OCI-LY7 (cell line): ENCODE results near the gene FZD1. TPM values are rescaled to one million over a fixed set of nuclear protein-coding genes. Genes with fewer than 3 reads are reported as not detected.

ENCODE experiments used
- BruUV-seq: library from RNA; stranded (reverse); fragments of 400-500 nt; replicated peaks from 2 replicates; lab custom pipeline; 2021; lab: Mats Ljungman, UMichigan
- CTCF ChIA-PET: fragments of 300-600 bp; sonication (Branson Sonifier 250); formaldehyde crosslinking; loops from one replicate; lab custom pipeline; 2022; ENCODE audit warnings: antibody characterized with exemption; ENCODE audit not compliant: unreplicated experiment; lab: Charles Lee
- POLR2A ChIA-PET: fragments of 300-600 bp; sonication (Branson Sonifier 250); formaldehyde crosslinking; loops from one replicate; lab custom pipeline; 2022; ENCODE audit warnings: antibody characterized with exemption; lab: Charles Lee
- DNase-seq: peaks from one replicate; pipeline ENCODE4 v3.0.0-alpha.2; 2015; ENCODE audit warnings: low spot score
- H2AFZ ChIP-seq: fragments of 200-600 bp; sonication (generic), shearing (Covaris generic); 2 replicates; pipeline ENCODE4 v1.6.1; 2014; ENCODE audit warnings: mild to moderate bottlenecking, antibody characterized with exemption, low read length, moderate library complexity
- H3K27ac ChIP-seq: fragments of 200-600 bp; sonication (generic); 2 replicates; pipeline ENCODE4 v1.5.1; 2014; ENCODE audit warnings: mixed run types, low read depth, mild to moderate bottlenecking, moderate library complexity, low read length, inconsistent platforms; ENCODE audit not compliant: poor library complexity, severe bottlenecking
- H3K36me3 ChIP-seq: fragments of 200-600 bp; sonication (generic); 2 replicates; pipeline ENCODE4 v1.6.1; 2014; ENCODE audit warnings: mild to moderate bottlenecking, antibody characterized with exemption, low read length, moderate library complexity, mixed read lengths; ENCODE audit not compliant: insufficient read depth
- H3K4me1 ChIP-seq: fragments of 200-600 bp; sonication (generic); 2 replicates; pipeline ENCODE4 v1.5.1; 2014; ENCODE audit warnings: mild to moderate bottlenecking, low read length; ENCODE audit not compliant: insufficient read depth, poor library complexity, severe bottlenecking
- H3K4me2 ChIP-seq: fragments of 200-600 bp; sonication (generic); 2 replicates; pipeline ENCODE4 v1.6.1; 2014; ENCODE audit warnings: mild to moderate bottlenecking, low read length
- H3K4me3 ChIP-seq: fragments of 200-600 bp; sonication (generic); 2 replicates; pipeline ENCODE4 v1.5.1; 2014; ENCODE audit warnings: mild to moderate bottlenecking, low read depth, low read length; ENCODE audit not compliant: poor library complexity, severe bottlenecking
- H3K79me2 ChIP-seq: fragments of 200-600 bp; sonication (generic); 2 replicates; pipeline ENCODE4 v1.6.1; 2016; ENCODE audit warnings: low read depth, mild to moderate bottlenecking, low read length, moderate library complexity, mixed read lengths; ENCODE audit not compliant: insufficient read depth
- H3K9me2 ChIP-seq: fragments of 200-600 bp; sonication (generic); 2 replicates; pipeline ENCODE4 v1.6.1; 2016; ENCODE audit warnings: mild to moderate bottlenecking, low read length, mixed read lengths; ENCODE audit not compliant: insufficient read depth
- H3K9me3 ChIP-seq: fragments of 200-600 bp; sonication (generic); 2 replicates; pipeline ENCODE4 v1.6.1; 2014; ENCODE audit warnings: mild to moderate bottlenecking, mixed run types, low read length, mixed read lengths
- H4K20me1 ChIP-seq: fragments of 200-600 bp; sonication (generic); 2 replicates; pipeline ENCODE4 v1.6.1; 2014; ENCODE audit warnings: mild to moderate bottlenecking, antibody characterized with exemption, low read length, moderate library complexity, mixed read lengths; ENCODE audit not compliant: insufficient read depth
- CTCF ChIP-seq: fragments of 200-600 bp; sonication (generic); conservative IDR thresholded peaks from 2 replicates; pipeline ENCODE4 v1.5.1; 2014; ENCODE audit warnings: mild to moderate bottlenecking, antibody characterized with exemption, low read length, moderate library complexity, mixed read lengths
- EZH2phosphoT487 ChIP-seq: fragments of 200-600 bp; sonication (generic); IDR thresholded peaks from 2 replicates; pipeline ENCODE4 v1.6.1; 2018; ENCODE audit warnings: low read depth, borderline replicate concordance, mild to moderate bottlenecking, mixed run types, antibody characterized with exemption, low read length, moderate library complexity, mixed read lengths
- intact Hi-C: fragments of 100-400 bp; cut with micrococcal nuclease; formaldehyde crosslinking; loops from one replicate; pipeline ENCODE4 v1.10.0; 2022; ENCODE audit not compliant: unreplicated experiment
- total RNA-seq, 2 experiments: library from RNA; depleted of rRNA in 1 of 2; stranded (reverse); fragments of >200 nt in 1 of 2; shearing (Covaris generic) in 1 of 2; gene quantifications; 2 replicates each; pipeline ENCODE4 v1.2.3, GENCODE V29; 2014 to 2022

The FZD1 gene
- total RNA-seq, 2 experiments from 2014 or later: 1.3 to 2.4 TPM

GRCh38 chr7:91264924-91265681 lies 870 bp downstream of the FZD1 start:
- Histone ChIP-seq H3K79me2 (no peaks in the 10 kb centered on the region), H3K4me3 (peak overlapping the region; percentile 77), H3K4me2 (peak overlapping the region; percentile 97), H3K9me3 (no peaks in the 10 kb centered on the region), H3K4me1 (peaks cover 12% of the 10 kb centered on the region), H4K20me1 (no peaks in the 10 kb centered on the region; the same call in 1 of the 2 replicates), H3K9me2 (no peaks in the 10 kb centered on the region), H2AFZ (peak overlapping the region; percentile 85), H3K36me3 (no peaks in the 10 kb centered on the region), H3K27ac (no peak overlapping the region)
- no peak for TF ChIP-seq CTCF
- no peak for TF ChIP-seq EZH2phosphoT487
- ChIA-PET CTCF (no interaction called here), POLR2A (interaction anchor here (0.6 kb wide), 2 partner anchors 691 to 1001 kb away, joined by 3 to 4 read pairs; no protein-coding TSS in a partner anchor)
- peak; percentile 46 for DNase-seq
- no TSS peak for BruUV-seq
- intact Hi-C loops: loop anchor here (2.0 to 5.0 kb wide), 2 partner anchors 176 to 558 kb away; no protein-coding TSS in a partner anchor

GRCh38 chr7:91265693-91266066 lies 1.4 kb downstream of the FZD1 start:
- POLR2A ChIA-PET: interaction anchor here (0.6 kb wide), 2 partner anchors 691 to 1002 kb away, joined by 3 to 4 read pairs; no protein-coding TSS in a partner anchor
- no TSS peak for BruUV-seq
- Histone ChIP-seq H4K20me1 (no peaks in the 10 kb centered on the region; the same call in 1 of the 2 replicates), H3K4me2 (peak overlapping the region; percentile 97), H3K4me1 (peaks cover 12% of the 10 kb centered on the region), H3K36me3 (no peaks in the 10 kb centered on the region), H3K27ac (no peak overlapping the region), H3K79me2 (no peaks in the 10 kb centered on the region), H3K4me3 (peak overlapping the region; percentile 77), H3K9me3 (no peaks in the 10 kb centered on the region), H2AFZ (no peak overlapping the region), H3K9me2 (no peaks in the 10 kb centered on the region)
- CTCF ChIA-PET: no interaction called here
- intact Hi-C loops: loop anchor here (2.0 kb wide), 1 partner anchor 177 kb away; no protein-coding TSS in a partner anchor
- DNase-seq: no peak
- no peak for TF ChIP-seq EZH2phosphoT487

GRCh38 chr7:91266067-91266688 lies 1.9 kb downstream of the FZD1 start:
- H3K79me2 ChIP-seq: no peaks in the 10 kb centered on the region
- H2AFZ ChIP-seq: no peak overlapping the region
- no peak overlapping the region for H3K4me3 ChIP-seq
- no peaks in the 10 kb centered on the region; the same call in 1 of the 2 replicates for H4K20me1 ChIP-seq
- H3K4me2 ChIP-seq: no peak overlapping the region
- DNase-seq: no peak
- peaks cover 12% of the 10 kb centered on the region for H3K4me1 ChIP-seq
- intact Hi-C loops: no loop called here
- TF ChIP-seq CTCF: no peak
- no peak for TF ChIP-seq EZH2phosphoT487
- no peaks in the 10 kb centered on the region for H3K36me3 ChIP-seq
- CTCF ChIA-PET: no interaction called here
- no TSS peak for BruUV-seq
- H3K27ac ChIP-seq: no peak overlapping the region
- no peaks in the 10 kb centered on the region for H3K9me3 ChIP-seq
- POLR2A ChIA-PET: interaction anchor here (0.6 kb wide), 2 partner anchors 690 to 1002 kb away, joined by 3 to 4 read pairs; no protein-coding TSS in a partner anchor
- H3K9me2 ChIP-seq: no peaks in the 10 kb centered on the region
